HepG2 (cell line): Measurements from ENCODE around the gene IRS2.

ENCODE experiments used
- ATM ChIP-seq: fragments of 450-650 bp; IDR thresholded peaks from 2 replicates; pipeline ENCODE4 v1.7.1; 2017; ENCODE audit warnings: mild to moderate bottlenecking, borderline replicate concordance
- CEBPG ChIP-seq: IDR thresholded peaks from 2 replicates; pipeline ENCODE4 v1.6.1; 2016
- CHCHD3 ChIP-seq: sonication (generic); formaldehyde crosslinking; IDR thresholded peaks from 2 replicates; pipeline ENCODE4 v1.8.0; 2022; ENCODE audit warnings: mild to moderate bottlenecking, missing genetic modification reagents, moderate library complexity
- KDM2A ChIP-seq: sonication (generic); formaldehyde crosslinking; IDR thresholded peaks from 2 replicates; pipeline ENCODE4 v1.4.0; 2020; ENCODE audit warnings: low read depth, missing genetic modification reagents, borderline replicate concordance
- RNF2 ChIP-seq: fragments of 450-650 bp; conservative IDR thresholded peaks from 2 replicates; pipeline ENCODE4 v1.6.1; 2016; ENCODE audit warnings: low read depth
- TAF1 ChIP-seq: sonication (generic); formaldehyde crosslinking; IDR thresholded peaks from 2 replicates; pipeline ENCODE4 v1.4.0; 2020; ENCODE audit warnings: missing genetic modification reagents
- ZFP36L1 ChIP-seq: sonication (generic); formaldehyde crosslinking; IDR thresholded peaks from 2 replicates; pipeline ENCODE4 v1.8.0; 2022; ENCODE audit warnings: mild to moderate bottlenecking, missing genetic modification reagents, moderate library complexity

DNA sequence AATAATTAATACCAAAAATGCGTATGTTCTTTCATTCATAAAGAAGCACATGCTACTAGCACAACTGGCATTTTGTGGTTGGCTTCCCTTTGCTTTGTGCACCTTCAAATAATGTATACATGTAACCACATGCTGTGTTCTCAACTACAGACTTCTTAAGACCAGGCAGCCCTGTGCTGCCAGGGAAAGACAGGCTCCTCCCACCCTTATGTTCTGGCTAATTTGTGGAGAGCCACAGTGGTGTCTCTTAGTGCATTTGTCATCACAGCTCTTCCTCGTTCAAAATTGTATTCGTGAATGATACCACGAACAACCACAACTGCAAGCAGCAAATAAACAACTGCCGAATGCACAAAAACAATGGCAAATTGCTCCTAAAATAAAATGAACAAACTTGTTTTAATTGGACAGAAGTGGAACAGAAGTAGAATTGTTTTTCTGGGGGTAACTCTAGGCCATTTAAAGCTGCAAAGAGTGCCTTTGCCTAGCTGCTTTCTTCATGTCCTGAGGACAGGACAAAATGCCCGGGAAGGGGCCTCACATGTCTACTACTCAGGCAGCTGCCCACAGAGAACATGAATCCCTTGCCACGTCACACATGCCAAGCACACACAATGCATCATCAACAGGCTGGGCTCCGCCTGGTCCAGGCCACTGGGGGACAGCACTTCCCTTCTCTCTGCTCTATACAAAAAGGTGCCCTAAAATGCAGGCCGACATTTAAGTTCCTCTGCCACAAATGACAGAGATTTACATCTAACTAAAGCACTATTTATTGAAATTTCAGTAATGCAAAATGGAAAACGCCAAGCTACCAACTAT, 21.7 kb downstream of the IRS2 start:
- TF ChIP-seq ATM (no peak), CEBPG (CRISPR knock-in tag) (no peak), KDM2A (CRISPR knock-in tag) (no peak), CHCHD3 (no peak), ZFP36L1 (CRISPR knock-in tag) (no peak), TAF1 (CRISPR knock-in tag) (no peak), RNF2 (no peak)
